ENCODE data around the gene OGA.

The OGA gene

GRCh38 chr10:101776161-101776817, 42.0 kb downstream of the OGA start:
- DNase-seq, result no peak

GRCh38 chr10:101775273-101776160, 42.7 kb downstream of the OGA start, which contains the start of gene FGF8:
Gene FGF8 (minus strand): TSS chr10:101776114. CDS start chr10:101775900, 214 bp downstream.
- peak in 1 of 56 donors; percentile 40 for DNase-seq

- DNase-seq, result no peak
These were observed 43.5 kb downstream of the OGA start for GRCh38 chr10:101774589-101775272.

GRCh38 chr10:101773923-101774588, 44.2 kb downstream of the OGA start:
- no peak for DNase-seq

- no peak for DNase-seq
These were observed 45.1 kb downstream of the OGA start for GRCh38 chr10:101772895-101773761.

GRCh38 chr10:101772017-101772894, 46.0 kb downstream of the OGA start:
- DNase-seq, result no peak

- no peak for DNase-seq
These were observed 46.9 kb downstream of the OGA start for GRCh38 chr10:101771380-101771779.

- no peak for DNase-seq
These were observed 47.7 kb downstream of the OGA start for GRCh38 chr10:101770331-101771215.

GRCh38 chr10:101769541-101770180, 48.6 kb downstream of the OGA start:
- no peak for DNase-seq

- DNase-seq, result no peak
These were observed 49.5 kb downstream of the OGA start for GRCh38 chr10:101768791-101769170.

GRCh38 chr10:101767966-101768790, 50.1 kb downstream of the OGA start:
- no peak for DNase-seq

GRCh38 chr10:101767600-101767945, 50.7 kb downstream of the OGA start:
- DNase-seq, result no peak

GRCh38 chr10:101766753-101767599, 51.3 kb downstream of the OGA start:
- no peak for DNase-seq

GRCh38 chr10:101766306-101766705, 51.9 kb downstream of the OGA start:
- DNase-seq, result no peak

- DNase-seq, result no peak
These were observed 55.0 kb downstream of the OGA start for GRCh38 chr10:101763141-101763846.

Measured in nucleus accumbens (tissue), 56 donors.